ENCODE results near the gene MAPRE2.

Gene MAPRE2

DNA sequence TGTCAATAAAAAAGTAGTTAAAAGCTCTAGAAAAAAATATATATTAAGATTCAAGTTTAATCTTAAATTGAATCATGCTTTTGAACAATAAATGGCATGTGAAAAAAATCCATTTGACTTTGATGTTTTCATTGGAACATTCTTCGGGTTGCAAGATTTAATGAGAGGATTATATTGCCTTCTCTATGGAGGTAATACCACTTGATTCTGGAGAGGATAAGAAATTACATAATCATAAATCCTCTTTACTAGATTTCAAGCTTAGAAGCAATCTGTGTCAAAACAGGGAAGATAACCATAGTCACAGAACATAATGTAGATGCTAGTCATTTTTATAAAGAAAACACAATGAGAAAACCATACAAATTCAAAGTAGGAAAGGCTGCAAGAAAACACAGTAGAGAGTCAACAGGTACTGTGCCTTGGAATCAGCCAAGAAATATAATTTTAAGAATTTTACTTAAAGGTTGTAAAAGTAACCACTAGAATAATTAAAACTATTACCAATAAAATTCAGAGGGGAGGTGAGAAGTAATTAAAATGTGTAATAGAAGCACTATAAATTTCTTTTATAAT lies 18.7 kb upstream of the MAPRE2 start:
- no peaks in the 10 kb centered on the region for H3K9me3 ChIP-seq
- no peak for TF ChIP-seq CTCF (IDR thresholded peaks at IDR 0.05; ENCODE audit: low read depth, low read length)
- H3K4me1 ChIP-seq = no peaks in the 10 kb centered on the region
- no peaks in the 10 kb centered on the region for H3K27me3 ChIP-seq
- no peak for DNase-seq
- H3K36me3 ChIP-seq = no peaks in the 10 kb centered on the region
- H3K4me3 ChIP-seq (ENCODE audit: low read depth, low read length) = no peak overlapping the region

DNA sequence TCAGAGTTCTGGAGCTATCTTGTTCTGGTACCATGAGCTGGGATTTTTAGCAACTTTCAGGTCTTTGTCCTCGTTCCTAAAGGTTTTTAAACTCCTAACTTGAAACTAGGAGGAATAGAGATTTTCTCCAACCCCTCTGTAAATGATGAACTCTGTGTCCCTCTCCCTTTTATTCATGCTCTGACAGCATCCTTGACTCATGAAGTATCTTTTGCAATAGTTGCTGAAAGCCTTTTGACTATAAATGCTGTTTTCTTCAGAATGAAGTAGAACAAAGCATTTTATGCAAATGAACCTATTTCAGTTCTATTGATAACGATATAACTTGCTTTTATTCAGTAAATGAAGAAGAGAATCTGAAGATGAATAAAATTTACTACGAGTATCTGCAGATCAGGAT lies 17.0 kb upstream of the MAPRE2 start:
- TF ChIP-seq CTCF (IDR thresholded peaks at IDR 0.05; ENCODE audit: low read depth, low read length) = no peak
- no peaks in the 10 kb centered on the region for H3K9me3 ChIP-seq
- H3K4me1 ChIP-seq = no peaks in the 10 kb centered on the region
- no peaks in the 10 kb centered on the region for H3K36me3 ChIP-seq
- no peaks in the 10 kb centered on the region for H3K27me3 ChIP-seq
- no peak for DNase-seq
- no peak overlapping the region for H3K4me3 ChIP-seq (ENCODE audit: low read depth, low read length)

DNA sequence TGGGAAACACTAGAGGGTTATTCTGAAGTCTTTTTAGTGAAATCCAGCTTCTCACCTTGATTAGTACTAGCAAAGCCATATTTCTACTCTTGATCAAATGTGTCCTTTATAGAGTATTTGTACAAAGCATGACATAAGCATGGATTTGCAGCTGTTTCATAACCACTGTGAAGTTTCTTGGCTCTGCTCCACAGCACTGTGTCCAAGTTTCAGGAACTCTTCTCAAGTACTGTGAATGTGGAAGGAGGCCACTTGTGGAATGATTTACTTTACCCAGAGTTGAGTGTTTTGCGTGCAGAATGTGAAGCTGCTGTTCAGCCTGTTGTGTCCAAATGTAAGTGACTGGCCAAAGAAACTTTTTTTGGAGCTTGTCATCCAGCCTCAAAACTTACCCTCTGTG lies 16.2 kb upstream of the MAPRE2 start:
- DNase-seq = no peak
- TF ChIP-seq CTCF (IDR thresholded peaks at IDR 0.05; ENCODE audit: low read depth, low read length) = no peak
- Histone ChIP-seq H3K9me3 (no peaks in the 10 kb centered on the region), H3K4me3 (ENCODE audit: low read depth, low read length) (no peak overlapping the region), H3K27me3 (no peaks in the 10 kb centered on the region), H3K4me1 (no peaks in the 10 kb centered on the region), H3K36me3 (no peaks in the 10 kb centered on the region)

GRCh38 chr18:35026407-35027061 lies 14.7 kb upstream of the MAPRE2 start:
- H3K4me1 ChIP-seq = no peaks in the 10 kb centered on the region
- H3K4me3 ChIP-seq (ENCODE audit: low read depth, low read length) = no peak overlapping the region
- TF ChIP-seq CTCF (IDR thresholded peaks at IDR 0.05; ENCODE audit: low read depth, low read length) = peak; percentile 51
- no peak for DNase-seq
- H3K9me3 ChIP-seq = no peaks in the 10 kb centered on the region
- H3K27me3 ChIP-seq = no peaks in the 10 kb centered on the region
- no peaks in the 10 kb centered on the region for H3K36me3 ChIP-seq

DNA sequence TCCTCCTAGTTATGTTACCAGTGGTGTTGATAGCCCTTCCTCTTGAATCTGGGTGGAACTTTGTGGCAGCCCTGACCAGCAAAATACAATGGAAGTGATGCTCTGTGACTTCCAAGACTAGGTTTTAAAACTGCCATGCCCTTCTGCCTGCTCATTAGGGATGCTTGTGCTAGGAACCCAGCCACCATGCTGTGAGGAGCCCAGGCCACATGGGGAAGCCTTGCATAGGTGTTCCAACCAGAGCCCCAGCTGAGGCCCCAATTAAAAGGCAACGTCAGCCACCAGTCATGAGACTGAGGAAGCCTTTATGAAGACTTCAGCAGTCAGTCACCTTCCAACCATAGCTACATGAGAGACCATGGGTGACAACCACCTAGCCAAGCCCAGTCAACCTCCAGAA lies 14.0 kb upstream of the MAPRE2 start:
- Histone ChIP-seq H3K4me3 (ENCODE audit: low read depth, low read length) (no peak overlapping the region), H3K9me3 (no peaks in the 10 kb centered on the region), H3K36me3 (no peaks in the 10 kb centered on the region), H3K27me3 (no peaks in the 10 kb centered on the region), H3K4me1 (no peaks in the 10 kb centered on the region)
- TF ChIP-seq CTCF (IDR thresholded peaks at IDR 0.05; ENCODE audit: low read depth, low read length) = no peak
- no peak for DNase-seq

DNA sequence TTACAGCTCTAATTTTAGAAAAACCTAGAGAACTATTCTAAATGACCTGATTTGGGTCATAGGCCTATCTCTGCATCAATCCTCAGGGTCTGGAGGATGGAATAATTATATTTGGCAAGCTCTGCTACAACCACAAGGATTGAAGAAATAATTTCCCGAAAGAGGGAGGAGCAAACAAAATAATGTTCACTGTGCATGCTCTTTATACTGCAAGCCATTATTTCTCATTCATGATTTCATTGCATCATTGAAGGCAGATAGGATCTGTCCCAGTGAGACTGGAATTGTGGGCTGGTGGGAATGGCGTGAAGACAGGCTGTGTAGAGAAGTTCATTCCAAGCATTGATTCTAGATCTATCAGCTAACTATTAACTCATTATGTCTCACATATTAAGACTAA lies 12.7 kb upstream of the MAPRE2 start:
- no peak overlapping the region for H3K4me3 ChIP-seq (ENCODE audit: low read depth, low read length)
- DNase-seq = no peak
- H3K27me3 ChIP-seq = no peaks in the 10 kb centered on the region
- no peaks in the 10 kb centered on the region for H3K4me1 ChIP-seq
- no peaks in the 10 kb centered on the region for H3K9me3 ChIP-seq
- no peaks in the 10 kb centered on the region for H3K36me3 ChIP-seq
- TF ChIP-seq CTCF (IDR thresholded peaks at IDR 0.05; ENCODE audit: low read depth, low read length) = no peak

Data from BE2C (cell line).